Fibroblast of lung (primary cell): Measurements from ENCODE around the gene RMND5A. TPM values are rescaled to one million over a fixed set of nuclear protein-coding genes. Genes with fewer than 3 reads are reported as not detected.
A peak's percentile ranks its signal among the peaks of the same experiment; 100 is the strongest.

ENCODE experiments used
- DNase-seq, 2 donors: peaks; one replicate each; pipeline versions ENCODE4 v3.0.0 to v3.0.0-alpha.2; 2010; ENCODE audit warnings: low read depth in 2 of 2
- H2AFZ ChIP-seq: 2 replicates; pipeline ENCODE4 v1.5.1; 2012; ENCODE audit warnings: low read length, control low read depth, inconsistent platforms
- H3K27ac ChIP-seq: 2 replicates; pipeline ENCODE4 v1.5.1; 2011; ENCODE audit warnings: low read length, control low read depth; ENCODE audit not compliant: insufficient read depth
- H3K27me3 ChIP-seq: 2 replicates; pipeline ENCODE4 v1.5.1; 2011; ENCODE audit warnings: mild to moderate bottlenecking, low read length; ENCODE audit not compliant: control insufficient read depth, insufficient read depth
- H3K36me3 ChIP-seq: 2 replicates; pipeline ENCODE4 v1.5.1; 2011; ENCODE audit warnings: low read length; ENCODE audit not compliant: control insufficient read depth, insufficient read depth
- H3K4me1 ChIP-seq: 2 replicates; pipeline ENCODE4 v1.5.1; 2011; ENCODE audit warnings: low read length; ENCODE audit not compliant: control insufficient read depth, insufficient read depth; ENCODE audit errors: extremely low read depth
- H3K4me2 ChIP-seq: 2 replicates; pipeline ENCODE4 v1.5.1; 2011; ENCODE audit warnings: low read length, control low read depth; ENCODE audit not compliant: insufficient read depth; ENCODE audit errors: extremely low read depth
- H3K4me3 ChIP-seq, 4 experiments: fragments of 200-600 bp in 1 of 4; sonication (generic) in 1 of 4; replicated peaks in 1 of 4; 2 replicates each; pipeline ENCODE4 v1.5.1; 2011 to 2016; ENCODE audit warnings: low read length in 4 of 4, low read depth in 3 of 4, mild to moderate bottlenecking in 3 of 4, control low read depth in 2 of 4, inconsistent platforms in 1 of 4, mixed read lengths in 1 of 4; ENCODE audit not compliant: insufficient read depth in 1 of 4; ENCODE audit errors: control extremely low read depth in 1 of 4
- H3K79me2 ChIP-seq: 2 replicates; pipeline ENCODE4 v1.5.1; 2012; ENCODE audit warnings: mild to moderate bottlenecking, low read length, inconsistent platforms; ENCODE audit not compliant: control insufficient read depth, insufficient read depth
- H3K9ac ChIP-seq: 2 replicates; pipeline ENCODE4 v1.5.1; 2011; ENCODE audit warnings: mild to moderate bottlenecking, low read length, control low read depth; ENCODE audit not compliant: insufficient read depth
- H3K9me3 ChIP-seq: 2 replicates; pipeline ENCODE4 v1.5.1; 2012; ENCODE audit warnings: low read depth, low read length; ENCODE audit not compliant: control insufficient read depth, insufficient read depth
- H4K20me1 ChIP-seq: 2 replicates; pipeline ENCODE4 v1.5.1; 2011; ENCODE audit warnings: low read length; ENCODE audit not compliant: control insufficient read depth, insufficient read depth; ENCODE audit errors: extremely low read depth
- CTCF ChIP-seq, 2 donors: IDR thresholded peaks in 1 of 2; conservative IDR thresholded peaks in 1 of 2; 1 replicate in 1 of 2; 2 replicates in 1 of 2; pipeline ENCODE4 v1.5.1; 2011 to 2012; ENCODE audit warnings: low read length in 2 of 2, control low read depth in 1 of 2, inconsistent platforms in 1 of 2, low read depth in 1 of 2, mild to moderate bottlenecking in 1 of 2
- EZH2 ChIP-seq: IDR thresholded peaks from 2 replicates; pipeline ENCODE4 v1.5.1; 2012; ENCODE audit warnings: low read length, control low read depth, mild to moderate bottlenecking; ENCODE audit errors: missing control alignments
- polyA plus RNA-seq, 2 donors: library from polyadenylated mRNA; depleted of rRNA in 1 of 2; stranded (reverse) in 1 of 2; unstranded in 1 of 2; fragments of >200 nt; gene quantifications; 2 replicates each; pipeline ENCODE4 v1.2.1, GENCODE V29; 2011 to 2012; ENCODE audit warnings: missing spikeins in 1 of 2
- total RNA-seq: library from RNA; depleted of rRNA; stranded (reverse); fragments of >200 nt; gene quantifications from 2 replicates; pipeline ENCODE4 v1.2.1, GENCODE V29; 2014

The RMND5A gene
- total and polyA plus RNA-seq, 2 donors (not counting 1 experiment from before 2014, with no cell fraction given): 7.5 to 17.3 TPM

DNA sequence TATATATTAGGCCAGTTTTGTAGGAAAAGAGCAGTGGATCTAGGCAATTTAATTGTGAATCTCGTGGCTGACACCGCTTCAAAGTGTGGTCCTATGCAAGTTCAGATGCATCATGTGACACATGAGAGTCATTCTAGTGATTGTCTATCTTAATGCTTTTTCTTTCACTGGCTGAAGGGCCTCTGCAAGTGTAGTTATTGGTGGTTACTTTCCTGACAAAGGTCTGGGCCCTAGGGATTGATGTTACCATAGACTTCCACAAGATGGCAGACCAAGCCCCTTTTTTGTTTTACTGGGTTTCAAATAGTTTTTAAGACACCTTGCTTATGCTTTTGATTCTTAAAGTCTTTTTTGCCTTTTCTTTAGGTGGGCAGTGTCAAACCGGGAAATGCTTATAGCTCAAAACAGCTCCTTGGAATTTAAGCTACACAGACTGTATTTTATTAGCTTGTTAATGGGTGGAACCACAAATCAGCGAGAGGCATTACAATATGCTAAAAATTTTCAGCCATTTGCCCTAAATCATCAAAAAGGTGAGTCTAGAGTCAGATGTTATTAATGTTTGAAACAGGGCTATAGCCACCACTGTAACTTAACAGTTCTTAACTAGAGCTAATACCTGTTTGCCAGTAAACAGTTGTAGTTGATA lies 44.7 kb downstream of the RMND5A start:
- peak; percentile 40 to 62 for DNase-seq
- Histone ChIP-seq H3K27ac (no peak overlapping the region), H3K27me3 (no peaks in the 10 kb centered on the region), H2AFZ (no peak overlapping the region), H4K20me1 (no peaks in the 10 kb centered on the region), H3K79me2 (no peaks in the 10 kb centered on the region), H3K9me3 (no peaks in the 10 kb centered on the region), H3K4me2 (no peak overlapping the region), H3K4me3 (no peak overlapping the region), H3K36me3 (no peaks in the 10 kb centered on the region), H3K4me1 (no peaks in the 10 kb centered on the region), H3K9ac (no peak overlapping the region)
- peak; percentile 68 to 77 for TF ChIP-seq CTCF (conservative IDR thresholded peaks at IDR 0.05 in 1 of 2, IDR thresholded peaks at IDR 0.05 in 1 of 2; ENCODE audit: low read depth in 1 of 2, low read length in 2 of 2)
- no peak for TF ChIP-seq EZH2

DNA sequence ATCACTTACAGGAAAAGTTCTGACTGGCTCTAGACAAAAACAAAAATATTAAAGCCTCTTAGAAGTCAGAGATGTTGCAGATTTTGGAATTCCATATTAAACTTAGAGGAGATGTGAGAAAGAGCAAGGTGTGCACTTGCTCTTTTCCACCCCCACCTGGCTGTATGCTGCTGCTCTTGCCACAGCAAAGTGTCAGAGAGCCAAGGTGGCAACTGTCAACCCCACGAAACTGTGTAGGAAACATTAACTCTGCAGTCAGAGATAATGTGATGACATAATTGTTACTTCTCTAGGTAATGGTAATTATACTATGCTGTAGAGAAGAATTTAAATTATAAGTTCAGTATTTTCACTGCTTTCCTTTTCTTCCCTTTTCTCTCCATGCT lies 45.2 kb downstream of the RMND5A start:
- H3K9ac ChIP-seq: no peak overlapping the region
- H3K4me3 ChIP-seq: no peak overlapping the region
- H3K4me1 ChIP-seq: no peaks in the 10 kb centered on the region
- no peak overlapping the region for H3K4me2 ChIP-seq
- H3K9me3 ChIP-seq: no peaks in the 10 kb centered on the region
- no peak overlapping the region for H3K27ac ChIP-seq
- no peak overlapping the region for H2AFZ ChIP-seq
- TF ChIP-seq CTCF (conservative IDR thresholded peaks at IDR 0.05 in 1 of 2, IDR thresholded peaks at IDR 0.05 in 1 of 2; ENCODE audit: low read depth in 1 of 2, low read length in 2 of 2) (no peak), EZH2 (no peak)
- no peaks in the 10 kb centered on the region for H4K20me1 ChIP-seq
- DNase-seq: no peak
- H3K36me3 ChIP-seq: no peaks in the 10 kb centered on the region
- H3K27me3 ChIP-seq: no peaks in the 10 kb centered on the region
- no peaks in the 10 kb centered on the region for H3K79me2 ChIP-seq

- Histone ChIP-seq H3K4me3 (no peak overlapping the region), H3K4me1 (no peaks in the 10 kb centered on the region), H3K27ac (no peak overlapping the region), H3K9me3 (no peaks in the 10 kb centered on the region), H4K20me1 (no peaks in the 10 kb centered on the region), H3K27me3 (no peaks in the 10 kb centered on the region), H2AFZ (no peak overlapping the region), H3K9ac (no peak overlapping the region), H3K36me3 (no peaks in the 10 kb centered on the region), H3K79me2 (no peaks in the 10 kb centered on the region), H3K4me2 (no peak overlapping the region)
- no peak for DNase-seq
- TF ChIP-seq CTCF (conservative IDR thresholded peaks at IDR 0.05 in 1 of 2, IDR thresholded peaks at IDR 0.05 in 1 of 2; ENCODE audit: low read depth in 1 of 2, low read length in 2 of 2) (no peak), EZH2 (no peak)
Observed at GRCh38 chr2:86768189-86768949, 48.3 kb downstream of the RMND5A start.
